Activated T-helper 1 cell treated with anti-CD3 and anti-CD28 coated beads, Interleukin-2, amount 50 U/mL, for 16 hours (primary cell): Measurements from ENCODE around the gene ARHGAP26.
"Not testable (repeated sequence)": the region's sequence is repeated elsewhere in the genome, so short reads cannot be mapped to it uniquely, and the experiment has no call there.

Experiments used
- DNase-seq, 2 donors: peaks; one replicate each; pipeline ENCODE4 v3.0.0-alpha.2; 2020; ENCODE audit warnings: low read depth in 1 of 2, low spot score in 1 of 2

ARHGAP26 gene

GRCh38 chr5:143074414-143074996, 304.3 kb downstream of the ARHGAP26 start:
- DNase-seq = no peak

GRCh38 chr5:143076377-143076776, 306.2 kb downstream of the ARHGAP26 start:
- DNase-seq = no peak

- no peak for DNase-seq
Measured at GRCh38 chr5:143077453-143078103, 307.4 kb downstream of the ARHGAP26 start.

DNA sequence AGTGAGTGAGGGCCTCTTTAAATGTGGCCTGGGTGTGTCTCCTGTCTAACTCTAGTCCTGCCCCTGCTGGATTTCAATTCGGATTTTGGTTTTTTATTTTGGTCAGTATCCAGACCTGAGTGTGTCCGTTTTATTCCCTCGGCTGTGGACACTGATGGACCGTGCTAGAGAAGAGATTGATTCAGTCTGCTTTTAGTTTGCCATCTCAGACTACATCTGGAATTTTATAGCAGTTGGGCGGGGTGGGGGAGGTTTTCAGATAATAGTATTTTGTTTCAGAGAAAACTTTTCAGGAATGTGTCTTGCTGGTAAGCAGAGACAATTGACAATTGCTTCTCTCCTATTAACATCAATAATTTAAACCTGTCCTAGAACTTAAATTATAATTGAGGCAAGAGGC, 308.1 kb downstream of the ARHGAP26 start:
- DNase-seq = no peak

- no peak for DNase-seq
Measured at GRCh38 chr5:143078971-143079370, 308.8 kb downstream of the ARHGAP26 start.

- no peak for DNase-seq
Measured at GRCh38 chr5:143080407-143080806, 310.2 kb downstream of the ARHGAP26 start.

- DNase-seq = no peak
Measured at GRCh38 chr5:143080982-143081381, 310.8 kb downstream of the ARHGAP26 start.

DNA sequence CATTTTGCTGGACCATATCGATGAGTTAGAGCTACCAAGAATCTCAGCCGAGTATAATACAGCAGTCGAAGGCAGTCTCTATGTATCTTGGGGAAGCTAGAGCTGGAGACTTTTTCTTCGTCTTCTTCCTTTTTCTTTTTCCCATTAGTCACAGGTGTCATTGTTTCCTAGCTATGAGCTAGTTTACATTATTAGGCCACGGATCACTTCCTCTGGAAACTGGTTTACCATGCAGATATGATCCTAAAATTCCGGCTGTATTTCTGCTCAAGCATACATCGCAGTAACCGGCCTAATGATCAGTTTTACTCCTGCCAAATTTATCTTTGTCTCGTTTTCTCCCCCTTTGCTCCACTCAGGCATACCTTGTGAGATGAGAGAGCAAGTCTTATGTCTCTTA, 312.8 kb downstream of the ARHGAP26 start:
- DNase-seq = no peak

- DNase-seq = no peak
Measured at GRCh38 chr5:143084407-143084806, 314.2 kb downstream of the ARHGAP26 start.

- DNase-seq = no peak
Measured at GRCh38 chr5:143085319-143085917, 315.2 kb downstream of the ARHGAP26 start.

DNA sequence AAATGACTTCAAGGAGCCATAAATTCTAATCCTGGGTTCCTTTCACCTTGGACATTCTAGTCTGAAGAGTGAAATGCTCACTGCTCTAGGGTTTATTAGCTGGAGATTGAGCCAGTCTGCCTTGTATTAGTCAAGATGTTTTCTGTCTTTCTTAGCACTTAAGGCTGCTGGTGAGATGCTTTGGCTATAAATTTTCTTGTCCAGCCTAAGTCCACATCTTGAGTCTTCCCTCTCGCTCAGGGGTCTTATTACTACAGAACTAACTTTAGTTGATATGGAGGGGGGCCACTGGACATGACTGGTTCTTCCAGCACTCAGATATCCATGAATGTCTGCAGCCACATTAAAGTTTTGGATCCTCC, 316.4 kb downstream of the ARHGAP26 start:
- DNase-seq = no peak

- no peak for DNase-seq
Measured at GRCh38 chr5:143086908-143087637, 316.9 kb downstream of the ARHGAP26 start.

GRCh38 chr5:143088702-143089101, 318.5 kb downstream of the ARHGAP26 start:
- DNase-seq = not testable (repeated sequence)

DNA sequence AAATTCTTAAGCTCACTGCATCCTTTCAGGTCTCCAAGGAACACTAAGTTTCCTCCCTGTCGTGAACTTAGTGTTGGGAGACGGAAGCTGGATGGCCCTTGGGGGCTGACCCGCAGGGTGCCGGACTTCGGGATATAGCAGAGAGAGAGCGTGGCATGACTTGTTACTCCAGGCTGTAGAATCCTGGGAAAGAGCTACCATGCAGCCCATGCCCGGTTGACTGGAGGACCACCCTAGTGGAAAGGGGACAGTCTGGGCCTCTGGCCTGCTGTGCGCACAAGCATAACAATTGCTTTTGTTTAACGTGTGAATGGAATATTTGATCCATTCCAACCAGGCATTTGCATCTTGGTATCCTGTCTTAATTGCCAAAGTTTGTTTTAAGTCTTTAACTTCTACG, 319.9 kb downstream of the ARHGAP26 start:
- DNase-seq = not testable (repeated sequence)

GRCh38 chr5:143092711-143093451, 322.7 kb downstream of the ARHGAP26 start:
- not testable (repeated sequence) for DNase-seq

DNA sequence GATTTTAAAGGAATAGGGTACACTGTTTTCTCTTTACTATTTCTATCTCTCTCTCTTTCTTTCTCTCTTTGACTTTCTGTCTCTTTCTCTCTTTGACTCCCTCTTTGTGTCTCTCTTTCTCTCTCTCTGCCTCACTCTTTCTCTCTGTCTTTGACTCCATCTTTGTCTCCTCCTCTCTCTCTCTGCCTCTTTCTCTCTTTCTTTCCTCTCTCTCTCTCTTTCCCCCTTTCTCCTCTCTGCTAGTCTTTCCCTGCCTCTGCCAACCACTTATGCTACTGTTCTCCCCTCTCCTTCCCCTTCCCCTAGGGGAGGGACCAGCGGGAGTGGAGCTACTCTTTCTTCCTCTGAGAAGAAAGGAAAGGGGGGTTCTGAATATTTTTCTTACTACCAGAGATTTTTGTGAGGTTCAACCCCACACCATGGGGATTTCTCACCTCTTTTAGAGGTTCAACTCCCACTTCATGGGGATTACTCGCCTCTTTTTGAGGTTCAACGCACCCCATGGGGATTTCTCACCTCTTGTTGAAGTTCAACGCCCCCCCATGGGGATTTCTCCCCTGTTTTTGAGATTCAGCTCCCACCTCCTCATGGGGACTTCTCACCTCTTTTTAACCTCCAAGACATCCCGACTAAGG, 323.4 kb downstream of the ARHGAP26 start:
- DNase-seq = no peak

DNA sequence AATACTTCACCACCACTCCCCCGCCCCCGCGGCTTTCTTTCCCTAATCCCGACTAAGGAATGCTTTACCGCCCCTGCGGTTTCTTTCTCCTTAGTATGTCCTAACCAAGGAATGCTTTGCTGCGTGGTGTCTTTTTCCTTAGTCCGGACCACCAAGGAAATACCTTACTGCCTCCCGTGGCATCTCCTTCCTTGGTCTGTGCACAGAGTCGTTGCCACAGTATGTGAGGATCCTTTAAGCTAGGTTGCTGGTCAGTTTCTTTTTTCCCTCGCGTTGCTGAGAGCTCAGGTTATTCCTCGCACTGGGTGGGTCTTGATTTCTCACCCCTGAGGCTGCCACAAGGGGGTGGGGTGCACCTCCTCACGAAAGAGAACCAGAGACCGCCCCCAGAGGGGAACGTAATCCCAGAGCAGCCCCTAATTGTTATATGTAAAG, 323.9 kb downstream of the ARHGAP26 start:
- no peak for DNase-seq

DNA sequence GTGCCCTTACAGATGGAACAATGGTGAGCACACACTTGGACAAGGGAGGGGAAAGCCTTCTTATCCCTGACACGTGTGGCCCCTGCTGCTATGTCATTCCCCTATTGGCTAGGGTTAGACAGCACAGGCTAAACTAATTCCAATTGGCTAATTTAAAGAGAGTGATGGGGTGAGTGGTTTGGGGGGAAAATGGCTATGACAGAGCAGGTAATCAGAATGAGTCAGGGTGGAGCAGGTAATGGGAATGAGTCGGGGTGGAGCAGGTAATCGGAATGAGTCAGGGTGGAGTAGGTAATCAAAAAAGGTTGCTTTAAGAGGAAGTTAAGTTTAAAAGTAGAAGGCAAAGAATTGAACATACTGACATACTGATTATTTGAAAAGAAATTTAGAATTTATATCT, 324.4 kb downstream of the ARHGAP26 start:
- DNase-seq = not testable (repeated sequence)

- no peak for DNase-seq
Measured at GRCh38 chr5:143101121-143101520, 330.9 kb downstream of the ARHGAP26 start.

GRCh38 chr5:143101725-143102386, 331.7 kb downstream of the ARHGAP26 start:
- no peak for DNase-seq
